Ecto neural progenitor cell (in vitro differentiated cells): Measurements from ENCODE around the gene VAMP8.
A peak's percentile ranks its signal among the peaks of the same experiment; 100 is the strongest.
"Not testable (repeated sequence)": the region's sequence is repeated elsewhere in the genome, so short reads cannot be mapped to it uniquely, and the experiment has no call there.

Source experiments
- DNase-seq: peaks from one replicate; pipeline ENCODE4 v3.0.0-alpha.2; 2018; ENCODE audit warnings: low spot score

VAMP8 gene

GRCh38 chr2:85598594-85599340 is 21.4 kb downstream of the VAMP8 start:
- no peak for DNase-seq

GRCh38 chr2:85599468-85600234 is 22.3 kb downstream of the VAMP8 start:
- no peak for DNase-seq

DNA sequence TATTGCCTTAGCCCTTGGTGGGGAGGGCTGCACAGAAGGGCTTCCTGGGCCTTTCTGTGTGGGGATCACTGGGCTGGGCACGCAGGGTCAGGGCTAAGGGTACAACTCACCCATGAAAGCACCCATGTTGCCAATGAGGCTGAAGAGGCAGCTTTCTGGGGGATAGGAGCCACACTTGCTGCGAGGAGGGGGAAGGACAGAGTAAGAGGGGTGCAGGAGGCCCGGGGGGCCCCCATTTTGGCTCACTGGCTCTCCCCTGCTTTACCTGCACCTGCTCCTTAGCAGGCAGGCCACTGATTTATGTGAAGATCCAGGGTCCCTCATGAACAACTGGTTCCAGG is 22.8 kb downstream of the VAMP8 start:
- DNase-seq, result no peak

DNA sequence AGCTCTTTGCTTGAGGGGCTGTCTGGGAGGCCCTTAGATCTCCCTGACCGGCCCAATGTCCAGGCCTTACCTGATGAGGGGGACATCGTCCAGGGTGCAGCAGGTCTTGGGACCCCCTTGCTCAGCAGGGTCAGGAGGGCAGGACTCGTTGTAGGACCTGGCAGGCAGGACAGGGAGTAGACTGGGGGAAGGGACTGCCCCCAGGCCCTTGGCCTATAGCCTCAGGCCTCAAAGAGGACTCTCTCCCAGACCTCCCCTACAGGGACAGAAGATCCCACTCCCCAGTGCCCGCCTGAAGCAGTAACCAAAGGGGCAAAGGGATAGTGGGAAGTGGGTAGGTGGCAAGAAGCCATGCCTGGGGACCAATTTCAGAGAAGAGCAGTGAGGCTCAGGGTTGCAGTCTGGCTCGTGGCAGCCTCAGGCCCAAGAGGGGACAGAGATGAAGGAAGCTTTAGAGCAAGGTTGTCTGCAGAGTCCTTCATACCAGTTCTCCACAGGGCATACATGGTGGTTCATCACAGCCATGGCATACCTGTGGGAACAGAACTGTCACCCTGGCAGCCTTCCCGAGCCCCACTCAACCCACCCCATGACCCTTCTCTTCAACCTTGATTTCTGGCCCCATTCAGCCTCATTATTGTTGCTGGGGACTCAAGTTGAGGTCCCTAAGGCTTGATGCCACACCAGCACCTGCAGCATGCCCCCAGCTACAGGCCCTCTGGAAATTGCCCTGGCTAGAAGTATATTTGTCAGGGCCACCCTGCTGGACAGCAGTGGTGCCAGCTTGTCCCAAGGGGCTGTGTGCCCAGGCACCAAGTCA is 23.8 kb downstream of the VAMP8 start:
- DNase-seq, result no peak

- DNase-seq, result no peak
Measured at GRCh38 chr2:85601771-85602475, 24.5 kb downstream of the VAMP8 start.

GRCh38 chr2:85602476-85603234 is 25.3 kb downstream of the VAMP8 start, which contains the start of gene TMEM150A:
Gene TMEM150A, minus strand, starts transcription at chr2:85602698. Its CDS starts 750 bp downstream, at chr2:85601948.
- peak; percentile 93 for DNase-seq

DNA sequence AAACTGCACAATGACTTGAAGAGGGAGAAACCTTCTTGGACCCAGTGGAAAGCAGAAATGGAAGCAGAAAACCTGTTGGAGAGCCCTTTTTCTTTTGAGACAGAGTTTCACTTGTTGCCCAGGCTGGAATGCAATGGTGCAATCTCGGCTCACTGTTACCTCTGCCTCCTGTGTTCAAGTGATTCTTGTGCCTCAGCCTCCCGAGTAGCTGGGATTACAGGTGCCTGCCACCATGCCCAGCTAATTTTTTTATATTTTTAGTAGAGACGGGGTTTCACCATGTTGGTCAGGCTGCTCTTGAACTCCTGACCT is 26.7 kb downstream of the VAMP8 start:
- DNase-seq, result not testable (repeated sequence)

DNA sequence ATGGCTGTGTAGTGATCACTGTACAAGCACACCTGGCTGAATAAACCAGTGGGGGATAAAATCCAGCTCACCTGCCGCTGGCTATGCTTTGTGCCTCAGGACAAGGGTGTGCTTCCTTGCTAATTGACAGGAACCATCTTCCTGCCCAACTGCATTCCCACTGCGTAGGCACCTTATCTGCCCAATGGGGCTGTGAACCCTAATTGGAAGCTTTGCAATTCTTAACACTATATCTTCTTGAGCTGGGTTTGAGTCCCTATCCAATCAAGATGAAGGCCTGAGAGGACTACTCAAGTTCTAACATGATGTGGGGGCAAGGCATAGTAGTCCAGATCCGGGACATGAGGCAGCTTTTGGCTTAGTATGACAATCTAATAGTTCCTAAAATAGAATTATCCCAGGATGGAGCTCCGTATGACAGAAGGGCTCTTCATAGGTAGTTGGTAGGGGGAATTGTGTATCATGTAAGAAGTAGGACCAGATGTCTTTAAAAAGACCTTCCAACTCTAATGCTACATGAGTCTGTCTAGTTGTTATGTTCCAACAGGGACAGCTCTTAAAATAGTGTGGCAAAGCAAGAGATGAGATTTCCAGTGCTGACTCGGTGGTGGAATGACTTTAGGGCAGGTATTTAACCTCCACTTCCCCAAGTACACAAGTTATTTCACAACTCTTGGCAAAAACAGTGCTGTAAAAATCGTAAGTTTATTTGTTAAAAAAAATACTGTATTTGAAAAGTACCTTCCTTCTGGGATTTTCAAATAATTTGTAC is 27.4 kb downstream of the VAMP8 start:
- DNase-seq, result no peak

DNA sequence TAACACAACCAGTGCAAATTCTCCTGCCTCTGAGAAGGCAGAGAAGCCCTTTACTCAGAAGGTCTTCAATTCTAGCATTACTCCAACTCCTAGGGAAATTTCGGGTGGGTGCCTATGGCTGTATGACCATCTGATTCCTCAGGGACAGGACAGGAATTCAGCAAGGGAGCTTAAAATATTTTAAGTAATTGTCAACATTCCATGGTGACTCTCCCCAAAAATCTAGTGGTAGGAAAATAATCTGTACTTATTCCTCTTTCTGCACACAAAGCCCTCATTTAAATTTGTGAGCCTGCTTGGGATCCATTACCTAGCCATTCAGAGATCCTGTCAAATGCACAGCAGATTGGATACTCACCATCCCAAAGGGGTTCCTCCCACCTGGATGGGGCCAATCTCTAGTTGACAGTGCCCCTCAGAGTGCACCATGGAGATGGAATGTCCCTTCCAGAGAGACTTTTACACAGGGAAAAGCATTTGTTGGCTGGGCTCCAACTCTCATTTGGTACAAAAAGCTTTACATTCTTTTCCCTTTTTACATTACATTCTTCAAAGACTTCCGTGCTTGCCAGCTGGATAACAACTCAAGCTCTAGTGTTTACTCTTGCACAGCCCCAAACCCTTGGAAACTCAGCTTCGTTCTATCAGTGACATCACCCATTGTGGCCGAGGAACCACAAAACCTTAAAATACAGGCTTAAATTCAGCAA is 28.2 kb downstream of the VAMP8 start:
- DNase-seq, result no peak

GRCh38 chr2:85606116-85606455 is 28.7 kb downstream of the VAMP8 start:
- DNase-seq, result no peak

DNA sequence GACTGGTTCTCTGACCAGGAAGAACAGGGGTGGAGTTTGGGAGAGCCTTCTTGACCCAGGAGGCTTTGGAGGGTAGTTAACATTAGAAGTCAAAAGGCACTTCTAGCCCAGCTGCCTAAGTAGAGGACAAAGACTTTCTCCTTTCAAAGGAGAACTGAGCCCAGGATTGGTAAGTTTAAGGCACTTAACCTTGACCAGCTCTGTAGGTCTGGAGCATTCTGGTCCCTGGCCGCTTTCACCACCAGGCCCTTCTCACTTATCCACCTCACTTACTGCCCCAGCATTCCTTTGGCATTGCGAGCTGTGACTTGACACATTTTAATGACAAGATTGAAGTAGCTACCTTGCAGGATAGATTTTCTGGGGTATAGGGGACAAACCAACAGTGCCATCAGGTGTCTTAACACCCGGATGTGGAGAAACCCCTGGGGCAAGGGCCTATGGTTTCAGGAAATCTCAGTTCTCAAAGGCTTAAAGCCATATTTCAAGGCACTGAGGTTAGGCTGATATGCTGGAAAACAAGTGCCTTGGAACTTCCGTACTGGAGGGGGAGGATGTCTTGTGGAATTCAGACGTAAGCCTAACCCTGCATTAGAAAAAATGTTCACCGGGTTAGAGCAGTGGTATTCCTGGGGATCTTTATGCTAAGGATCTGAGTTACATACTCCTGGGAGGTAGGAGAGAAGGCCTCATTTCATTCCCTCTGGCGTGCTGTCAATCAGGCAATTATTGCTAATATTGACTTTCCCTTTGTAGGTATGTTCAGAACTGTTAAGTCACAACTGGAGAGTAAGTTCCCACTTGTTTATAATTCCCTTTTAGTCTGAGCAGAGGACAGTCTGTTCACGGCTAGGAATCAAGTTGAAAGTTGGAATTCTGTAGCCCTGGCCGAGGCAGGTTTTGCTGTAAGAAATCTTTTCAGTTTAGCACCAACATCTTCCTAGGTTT is 30.2 kb downstream of the VAMP8 start:
- DNase-seq, result no peak

GRCh38 chr2:85611217-85611704 is 33.9 kb downstream of the VAMP8 start:
- DNase-seq, result no peak

DNA sequence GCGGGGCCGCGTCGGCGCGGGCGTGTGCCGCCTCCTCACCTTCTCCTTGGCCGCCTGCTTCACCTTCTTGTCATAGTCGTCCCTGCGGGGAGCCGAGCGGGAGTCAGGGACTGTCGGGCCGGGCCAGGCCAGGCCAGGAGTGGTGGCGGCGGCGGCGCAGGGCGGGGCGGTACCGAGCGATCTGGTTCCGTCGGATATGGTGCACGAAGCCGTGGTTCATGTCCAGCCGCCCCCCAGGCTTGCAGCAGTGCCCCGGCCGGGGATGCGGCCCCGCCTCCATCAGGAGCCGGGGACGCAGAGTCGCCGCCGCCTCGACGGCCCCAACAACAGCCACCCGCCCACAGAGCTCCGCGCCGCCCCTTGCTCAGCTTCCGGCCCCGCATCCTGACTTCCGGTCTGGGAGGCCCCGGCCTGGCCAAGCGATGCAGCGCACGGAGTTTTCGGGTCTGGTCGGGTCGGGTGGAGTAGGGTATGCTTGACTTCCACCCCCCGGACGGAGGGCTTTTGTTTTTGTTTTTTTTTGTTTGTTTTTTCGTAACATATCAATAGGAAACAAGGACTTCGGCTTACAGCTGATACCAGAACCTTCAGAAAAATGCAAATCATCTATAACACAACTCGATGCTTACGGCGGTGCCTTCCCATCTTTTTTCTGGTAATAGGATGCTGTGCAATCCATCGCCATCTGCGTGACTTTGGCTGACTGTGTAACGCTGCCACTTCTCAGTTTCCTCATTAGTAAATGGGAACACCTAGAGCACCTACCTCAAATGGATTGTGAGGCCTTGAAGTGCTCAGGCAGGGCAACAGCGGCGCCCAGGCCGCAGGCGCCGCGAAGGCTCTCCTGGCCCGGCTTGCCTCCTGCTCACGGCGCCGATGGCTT is 34.6 kb downstream of the VAMP8 start, which contains the start of gene C2orf68:
Gene C2orf68 (minus strand): TSS at position 362 of the 883 bp plus-strand sequence. CDS start 82 bp downstream, at position 280.
- peak; percentile 94 for DNase-seq

GRCh38 chr2:85613717-85614515 is 36.5 kb downstream of the VAMP8 start:
- DNase-seq, result no peak

GRCh38 chr2:85614757-85615156 is 37.4 kb downstream of the VAMP8 start:
- DNase-seq, result not testable (repeated sequence)

DNA sequence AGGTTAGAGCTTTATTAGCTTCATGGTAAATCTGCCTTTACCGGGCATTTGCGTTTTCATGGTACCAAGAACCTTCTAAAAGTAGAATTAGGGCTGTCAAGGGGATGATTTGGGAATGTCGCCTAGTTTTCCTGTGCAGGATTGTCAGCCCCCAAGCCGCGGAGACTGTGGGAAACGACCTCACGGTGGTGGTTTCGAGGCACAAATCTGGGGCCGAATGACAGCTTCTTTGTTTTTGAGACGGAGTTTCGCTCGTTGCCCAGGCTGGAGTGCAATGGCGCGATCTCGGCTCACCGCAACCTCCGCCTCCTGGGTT is 38.0 kb downstream of the VAMP8 start:
- no peak for DNase-seq

- DNase-seq, result not testable (repeated sequence)
Measured at GRCh38 chr2:85617723-85618122, 40.3 kb downstream of the VAMP8 start.
